Effector memory CD4-positive, alpha-beta T cell (primary cell): ENCODE measurements around the gene HCN3.

Experiments
- DNase-seq, 3 donors: peaks; one replicate each; pipeline ENCODE4 v3.0.0-alpha.2; 2020
- H3K27ac ChIP-seq: 2 replicates; pipeline ENCODE4 v1.7.0; 2013; ENCODE audit warnings: mild to moderate bottlenecking, low read length, moderate library complexity; ENCODE audit not compliant: insufficient read depth, poor library complexity, severe bottlenecking
- H3K27me3 ChIP-seq: replicated peaks from 2 replicates; pipeline ENCODE4 v1.7.0; 2013; ENCODE audit warnings: mild to moderate bottlenecking, low read length; ENCODE audit not compliant: insufficient read depth, control insufficient read depth, poor library complexity, severe bottlenecking
- H3K36me3 ChIP-seq: 2 replicates; pipeline ENCODE4 v1.7.0; 2013; ENCODE audit warnings: mild to moderate bottlenecking, low read length, moderate library complexity; ENCODE audit not compliant: control insufficient read depth, insufficient read depth
- H3K4me1 ChIP-seq: 2 replicates; pipeline ENCODE4 v1.7.0; 2013; ENCODE audit warnings: low read length, mild to moderate bottlenecking; ENCODE audit not compliant: control insufficient read depth, insufficient read depth, poor library complexity, severe bottlenecking
- H3K4me3 ChIP-seq: 2 replicates; pipeline ENCODE4 v1.7.0; 2013; ENCODE audit warnings: low read length, low read depth, mild to moderate bottlenecking; ENCODE audit not compliant: insufficient read depth, poor library complexity, severe bottlenecking
- H3K9me3 ChIP-seq: 2 replicates; pipeline ENCODE4 v1.7.0; 2013; ENCODE audit warnings: mild to moderate bottlenecking, low read length, moderate library complexity; ENCODE audit not compliant: control insufficient read depth

HCN3 gene

GRCh38 chr1:155266553-155266952 lies 10.7 kb upstream of the HCN3 start:
- Histone ChIP-seq H3K27ac (no peak overlapping the region), H3K4me1 (peaks cover 2% of the 10 kb centered on the region), H3K27me3 (no peaks in the 10 kb centered on the region), H3K4me3 (no peak overlapping the region), H3K9me3 (no peaks in the 10 kb centered on the region), H3K36me3 (peaks cover 67% of the 10 kb centered on the region)
- no peak for DNase-seq

DNA sequence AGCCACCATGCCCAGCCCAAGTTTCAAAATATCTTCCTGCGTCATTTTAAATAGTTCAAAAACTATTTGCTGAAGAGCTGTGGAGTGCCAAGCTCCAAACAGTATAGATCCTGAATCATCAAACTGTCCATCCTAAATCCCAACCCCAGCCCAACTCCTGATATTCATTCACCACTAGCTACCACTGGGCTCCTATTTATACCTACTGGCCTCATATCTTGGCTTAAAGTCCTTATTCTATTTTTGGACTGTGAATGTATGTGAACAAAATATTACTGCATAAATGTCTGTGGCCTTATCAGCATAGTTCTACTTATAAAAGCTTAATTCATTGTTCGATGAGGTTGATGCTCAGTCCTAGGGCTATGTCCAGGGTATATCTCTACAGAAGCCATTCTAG lies 9.9 kb upstream of the HCN3 start:
- Histone ChIP-seq H3K9me3 (no peaks in the 10 kb centered on the region), H3K4me3 (no peak overlapping the region), H3K36me3 (peaks cover 67% of the 10 kb centered on the region), H3K27ac (no peak overlapping the region), H3K4me1 (peaks cover 2% of the 10 kb centered on the region), H3K27me3 (no peaks in the 10 kb centered on the region)
- no peak for DNase-seq

DNA sequence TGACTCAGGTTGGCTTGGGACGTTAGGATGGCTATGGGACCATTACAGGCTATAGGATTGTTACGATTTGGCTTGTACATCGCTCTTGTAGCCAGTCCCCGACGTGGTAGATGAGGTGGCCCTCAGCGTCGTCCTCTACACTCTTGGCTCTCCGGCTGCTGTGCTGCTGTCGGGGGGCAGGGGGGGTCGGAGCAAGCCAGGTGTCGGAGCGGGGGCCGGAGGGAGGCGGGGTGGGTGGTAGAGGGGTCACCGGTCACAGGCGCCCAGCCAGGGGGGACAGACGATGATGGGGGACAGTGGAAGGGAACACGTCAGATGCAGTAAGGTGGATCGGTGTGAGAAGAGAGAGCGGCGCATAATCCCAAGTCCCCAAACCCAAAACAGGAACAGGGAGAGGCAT lies 8.6 kb upstream of the HCN3 start:
- peaks cover 63% of the 10 kb centered on the region for H3K36me3 ChIP-seq

DNA sequence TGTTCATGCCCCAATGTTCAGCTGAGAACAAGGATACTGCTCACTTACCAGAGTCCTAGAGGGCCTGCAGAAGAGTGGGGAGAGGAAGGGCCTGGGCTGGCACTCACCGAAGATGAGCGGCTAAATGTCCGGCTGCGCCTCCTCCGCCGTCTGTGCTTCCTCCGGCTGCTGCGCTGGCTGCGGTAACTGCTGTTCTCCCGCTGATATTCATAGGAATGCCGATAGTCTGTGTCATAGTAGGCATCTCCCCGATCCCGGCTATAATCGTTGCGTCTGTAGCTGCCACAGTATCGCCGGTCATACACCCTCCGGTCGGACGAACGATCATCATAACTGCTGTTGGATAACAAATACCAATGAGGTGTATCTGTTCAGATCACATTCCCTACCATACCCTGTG lies 7.9 kb upstream of the HCN3 start:
- Histone ChIP-seq H3K4me1 (peaks cover 12% of the 10 kb centered on the region), H3K36me3 (peaks cover 56% of the 10 kb centered on the region), H3K27ac (no peak overlapping the region), H3K27me3 (no peaks in the 10 kb centered on the region), H3K9me3 (no peaks in the 10 kb centered on the region), H3K4me3 (no peak overlapping the region)
- no peak for DNase-seq

More for the DNA sequence above, 8.6 kb upstream of the HCN3 start:
- Histone ChIP-seq H3K4me1 (peaks cover 9% of the 10 kb centered on the region), H3K27ac (no peak overlapping the region), H3K4me3 (no peak overlapping the region), H3K27me3 (no peaks in the 10 kb centered on the region), H3K9me3 (no peaks in the 10 kb centered on the region)
- DNase-seq, result no peak

DNA sequence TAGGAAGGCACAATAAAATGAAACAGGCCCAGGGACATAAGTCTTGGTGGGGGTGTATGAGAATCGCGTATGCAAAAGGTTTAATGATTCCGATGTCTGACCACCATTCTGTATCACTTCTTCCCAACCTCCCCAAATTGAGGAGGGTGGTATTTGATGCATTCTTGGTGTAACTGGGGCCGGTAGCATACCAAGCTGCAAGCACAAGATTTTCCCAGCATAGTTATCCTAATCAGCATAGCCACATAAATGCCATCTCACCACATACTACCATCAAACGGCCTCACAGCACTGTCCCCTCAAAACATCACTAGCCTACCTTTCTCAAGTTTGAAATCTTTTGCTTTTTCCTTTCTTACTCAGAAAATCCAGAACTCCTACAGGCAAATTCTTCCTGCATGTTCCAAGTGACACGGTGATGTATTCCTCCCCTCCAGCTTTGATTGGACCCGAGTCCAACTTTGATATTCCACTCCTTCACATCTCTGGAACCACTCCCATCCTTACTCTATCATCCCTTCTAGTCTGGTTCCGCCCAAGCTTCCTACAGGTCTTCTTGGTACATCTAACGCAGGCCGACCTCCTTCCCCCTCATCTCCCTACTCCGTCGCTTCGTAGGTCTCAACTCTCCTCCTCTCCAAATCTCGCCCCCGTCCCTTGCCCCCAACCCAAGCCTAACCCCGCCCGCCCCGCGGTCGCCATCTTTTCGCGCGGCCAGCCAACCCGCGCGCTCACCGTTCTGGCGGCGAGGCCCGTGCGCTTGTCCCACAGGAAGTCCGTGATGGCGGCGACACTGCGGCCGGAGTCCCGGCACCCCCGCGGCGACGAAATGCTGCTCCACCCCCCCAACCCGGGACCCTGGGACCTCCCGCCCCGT lies 4.6 kb upstream of the HCN3 start:
- no peak for DNase-seq
- Histone ChIP-seq H3K27me3 (no peaks in the 10 kb centered on the region), H3K36me3 (peaks cover 28% of the 10 kb centered on the region), H3K27ac (peak overlapping the region; percentile 80), H3K9me3 (no peaks in the 10 kb centered on the region), H3K4me1 (peaks cover 25% of the 10 kb centered on the region), H3K4me3 (peak overlapping the region; percentile 85)

DNA sequence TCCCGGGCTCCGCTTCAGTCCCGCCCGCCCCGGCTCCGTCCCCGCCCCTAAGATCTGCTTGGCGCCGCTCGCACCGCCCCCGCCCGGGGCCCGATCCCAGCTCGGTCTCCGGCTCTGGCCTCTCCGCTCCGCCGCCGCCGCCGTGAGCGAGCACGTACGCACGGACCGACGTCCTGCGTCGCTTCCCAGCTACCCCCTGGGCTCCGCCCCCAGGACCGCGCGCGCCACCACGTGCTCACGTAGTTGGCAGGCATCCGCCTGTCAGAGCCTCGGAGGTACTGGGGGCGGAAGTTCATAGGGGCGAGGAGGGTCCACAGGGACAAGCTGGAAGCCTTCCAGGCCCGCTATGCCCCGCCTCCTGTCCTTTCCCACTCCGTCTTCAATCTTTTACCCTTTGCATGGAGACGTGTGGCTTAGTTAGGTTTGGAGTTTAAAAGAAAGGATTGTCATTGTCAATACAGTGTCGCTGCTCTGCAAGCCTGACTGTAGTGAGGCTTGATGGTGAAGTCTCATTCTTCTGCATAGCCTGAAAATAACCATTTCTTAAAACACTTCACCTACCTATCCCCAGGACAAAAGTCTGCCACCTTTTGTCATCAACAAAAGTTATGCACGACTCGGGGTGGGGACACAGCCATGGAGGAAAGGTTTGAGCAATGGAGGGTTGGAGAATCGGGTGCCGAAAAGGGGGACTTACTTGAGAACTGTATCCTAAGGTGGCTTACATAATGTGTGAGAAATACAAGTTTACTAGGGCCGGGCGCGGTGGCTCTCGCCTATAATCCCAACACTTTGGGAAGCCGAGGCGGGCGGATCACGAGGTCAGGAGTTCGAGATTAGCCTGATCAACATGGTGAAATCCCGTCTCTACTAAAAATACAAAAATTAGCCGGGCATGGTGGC lies 3.7 kb upstream of the HCN3 start, which contains the start of gene CLK2:
TSS of gene CLK2 (minus strand) at position 162 of the 903 bp plus-strand sequence. CDS start 2,527 bp downstream, outside the sequence.
- Histone ChIP-seq H3K4me3 (peak within 1 kb of the TSS; percentile 85), H3K27ac (peak within 1 kb of the TSS; percentile 80), H3K4me1 (peaks cover 31% of the 10 kb centered on the region), H3K9me3 (no peaks in the 10 kb centered on the region), H3K36me3 (peaks cover 19% of the 10 kb centered on the region), H3K27me3 (no peaks in the 10 kb centered on the region)
- DNase-seq, result peak; percentile 82 to 90 (median 86)

DNA sequence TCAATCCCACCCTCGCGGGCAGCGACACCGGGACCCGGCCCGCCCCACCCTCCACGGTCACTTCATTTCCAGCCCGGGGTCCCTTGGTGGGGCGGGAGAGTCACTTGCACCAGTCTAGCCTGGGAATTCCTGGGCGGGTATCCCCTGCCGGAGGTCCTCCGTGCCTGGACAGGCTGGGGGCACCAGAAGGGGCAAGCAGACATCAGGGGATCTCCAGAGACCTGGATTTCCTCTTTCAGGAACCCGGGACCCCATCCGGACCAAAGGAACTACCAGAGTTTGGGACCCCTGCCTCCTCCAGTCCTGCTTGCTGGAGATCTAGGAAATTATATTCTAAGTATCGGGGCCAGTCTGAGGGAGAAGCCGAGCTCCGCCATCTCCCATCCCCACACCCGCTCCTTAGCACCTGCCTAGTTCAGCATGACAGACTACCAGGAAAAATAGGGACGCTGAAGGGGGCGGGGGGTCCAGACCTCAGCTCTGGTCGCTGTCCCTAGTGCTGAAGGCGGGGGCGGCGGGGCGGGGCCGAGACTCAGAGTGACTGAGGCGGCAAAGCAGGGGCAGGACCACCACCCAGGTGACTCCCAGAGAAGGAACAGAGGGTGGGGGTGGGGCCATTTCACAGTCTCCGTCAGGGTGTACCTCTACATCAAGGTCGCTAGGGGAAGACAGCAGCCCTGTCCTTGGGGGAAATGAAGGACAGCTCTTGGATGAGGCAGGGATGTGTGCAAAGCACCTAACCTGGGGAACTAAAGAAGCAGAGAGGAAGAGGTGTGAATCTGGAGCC lies 832 bp downstream of the HCN3 start:
- Histone ChIP-seq H3K27ac (peak overlapping the region; percentile 46), H3K4me3 (peak overlapping the region; percentile 68), H3K36me3 (no peaks in the 10 kb centered on the region), H3K4me1 (peaks cover 25% of the 10 kb centered on the region), H3K27me3 (no peaks in the 10 kb centered on the region), H3K9me3 (no peaks in the 10 kb centered on the region)
- DNase-seq, result peak; percentile 58 to 75 (median 67)

DNA sequence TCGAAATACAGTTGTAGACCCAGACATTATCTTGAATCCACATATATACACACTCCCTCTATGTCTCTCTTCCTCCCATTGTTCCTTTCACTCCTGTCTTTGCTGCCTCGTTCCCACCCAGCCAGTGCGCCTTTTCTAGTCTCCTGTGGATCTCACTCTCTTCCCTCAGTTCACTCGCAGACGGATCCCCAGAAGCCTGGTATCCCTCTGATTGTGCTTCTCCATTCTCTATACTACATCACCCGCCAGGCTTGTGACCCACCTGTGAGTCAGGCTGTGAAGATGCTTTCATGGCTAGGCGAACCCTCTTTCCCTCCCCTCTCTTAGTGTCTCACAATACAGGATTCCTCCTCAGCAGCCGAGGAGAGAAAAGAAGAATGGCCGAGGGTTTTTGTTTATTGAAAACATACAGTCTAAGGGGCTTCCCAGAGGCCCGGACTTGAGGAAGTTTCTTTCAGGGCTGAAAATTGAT lies 1.5 kb downstream of the HCN3 start:
- Histone ChIP-seq H3K36me3 (no peaks in the 10 kb centered on the region), H3K4me3 (no peak overlapping the region), H3K27ac (no peak overlapping the region), H3K27me3 (no peaks in the 10 kb centered on the region), H3K9me3 (no peaks in the 10 kb centered on the region), H3K4me1 (peaks cover 21% of the 10 kb centered on the region)
- DNase-seq, result no peak

DNA sequence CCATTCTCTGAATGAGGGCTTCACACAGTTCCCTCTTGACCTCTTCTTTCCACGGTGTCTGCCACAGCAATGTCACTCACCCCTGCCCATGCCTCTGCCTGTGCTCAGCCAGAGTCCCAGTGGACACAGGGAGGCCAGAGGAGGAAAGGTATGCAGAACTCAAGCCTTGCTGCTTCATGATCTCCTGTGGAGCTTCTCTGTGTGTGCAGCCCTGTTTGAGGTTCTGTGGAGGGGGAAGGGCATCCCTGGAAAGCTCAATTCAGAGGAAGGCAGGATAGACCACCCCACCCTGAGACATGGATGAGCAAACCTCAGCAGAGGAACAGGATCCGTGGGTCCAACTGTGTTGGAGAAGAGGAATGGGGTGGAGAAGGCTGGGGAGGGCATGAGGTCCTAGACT lies 2.0 kb downstream of the HCN3 start:
- H3K27ac ChIP-seq, result no peak overlapping the region
- peaks cover 19% of the 10 kb centered on the region for H3K4me1 ChIP-seq
- no peaks in the 10 kb centered on the region for H3K9me3 ChIP-seq
- H3K4me3 ChIP-seq, result no peak overlapping the region
- DNase-seq, result no peak
- H3K27me3 ChIP-seq, result no peaks in the 10 kb centered on the region
- no peaks in the 10 kb centered on the region for H3K36me3 ChIP-seq
